Brain microvascular endothelial cell (primary cell): ENCODE results near the gene TXN.

Source experiments
- DNase-seq: peaks from one replicate; pipeline ENCODE4 v3.0.0-alpha.2; 2020
- H3K27ac ChIP-seq: fragments of 250-450 bp; sonication (Bioruptor Pico); 2 replicates; pipeline ENCODE4 v1.5.1; 2020; ENCODE audit warnings: mild to moderate bottlenecking, moderate library complexity
- H3K27me3 ChIP-seq: fragments of 250-450 bp; sonication (Bioruptor Pico); replicated peaks from 2 replicates; pipeline ENCODE4 v1.5.1; 2020; ENCODE audit warnings: mild to moderate bottlenecking
- H3K36me3 ChIP-seq: fragments of 250-450 bp; sonication (Bioruptor Pico); replicated peaks from 2 replicates; pipeline ENCODE4 v1.5.1; 2020; ENCODE audit warnings: mild to moderate bottlenecking
- H3K4me3 ChIP-seq: 2 replicates; pipeline ENCODE4 v1.5.1; 2011; ENCODE audit warnings: low read depth, mild to moderate bottlenecking, control low read depth, low read length, moderate library complexity
- in situ Hi-C: cut with HindIII; loops from 2 replicates; pipeline ENCODE4 v1.10.0; 2017; ENCODE audit warnings: low sequenced_read_pairs, low pct_ligation_motif_present
- TF ChIP-seq, protein P1 (sequence below): IDR thresholded peaks from 2 replicates; pipeline ENCODE4 v1.5.1; 2011; ENCODE audit warnings: low read depth, mild to moderate bottlenecking, moderate library complexity, low read length, control low read depth, inconsistent platforms; ENCODE audit errors: missing control alignments

TXN gene

DNA sequence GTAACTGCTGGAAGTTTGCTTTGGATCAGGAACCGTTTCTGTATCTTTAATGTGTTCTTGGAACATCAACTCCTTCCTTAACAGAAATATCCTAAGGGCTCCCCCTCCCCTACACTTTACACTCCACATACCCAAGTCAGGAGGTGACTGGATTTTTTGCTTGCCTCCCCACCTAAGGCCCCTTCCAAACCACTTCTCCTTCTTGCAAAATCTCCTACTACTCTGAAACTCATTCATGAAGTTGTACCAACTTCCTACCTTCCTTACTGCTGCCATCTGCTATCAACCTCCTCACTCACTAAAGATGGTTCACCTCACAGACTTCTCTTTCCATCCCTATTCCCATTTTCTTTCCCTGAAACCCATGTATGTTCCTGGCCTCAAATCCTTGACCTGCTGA, 16.1 kb downstream of the TXN start:
- in situ Hi-C loops: no loop called here
- Histone ChIP-seq H3K27me3 (no peaks in the 10 kb centered on the region), H3K27ac (no peak overlapping the region), H3K36me3 (peaks cover 20% of the 10 kb centered on the region), H3K4me3 (no peak overlapping the region)
- DNase-seq: no peak
- TF ChIP-seq, protein P1, sequence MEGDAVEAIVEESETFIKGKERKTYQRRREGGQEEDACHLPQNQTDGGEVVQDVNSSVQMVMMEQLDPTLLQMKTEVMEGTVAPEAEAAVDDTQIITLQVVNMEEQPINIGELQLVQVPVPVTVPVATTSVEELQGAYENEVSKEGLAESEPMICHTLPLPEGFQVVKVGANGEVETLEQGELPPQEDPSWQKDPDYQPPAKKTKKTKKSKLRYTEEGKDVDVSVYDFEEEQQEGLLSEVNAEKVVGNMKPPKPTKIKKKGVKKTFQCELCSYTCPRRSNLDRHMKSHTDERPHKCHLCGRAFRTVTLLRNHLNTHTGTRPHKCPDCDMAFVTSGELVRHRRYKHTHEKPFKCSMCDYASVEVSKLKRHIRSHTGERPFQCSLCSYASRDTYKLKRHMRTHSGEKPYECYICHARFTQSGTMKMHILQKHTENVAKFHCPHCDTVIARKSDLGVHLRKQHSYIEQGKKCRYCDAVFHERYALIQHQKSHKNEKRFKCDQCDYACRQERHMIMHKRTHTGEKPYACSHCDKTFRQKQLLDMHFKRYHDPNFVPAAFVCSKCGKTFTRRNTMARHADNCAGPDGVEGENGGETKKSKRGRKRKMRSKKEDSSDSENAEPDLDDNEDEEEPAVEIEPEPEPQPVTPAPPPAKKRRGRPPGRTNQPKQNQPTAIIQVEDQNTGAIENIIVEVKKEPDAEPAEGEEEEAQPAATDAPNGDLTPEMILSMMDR: no peak

DNA sequence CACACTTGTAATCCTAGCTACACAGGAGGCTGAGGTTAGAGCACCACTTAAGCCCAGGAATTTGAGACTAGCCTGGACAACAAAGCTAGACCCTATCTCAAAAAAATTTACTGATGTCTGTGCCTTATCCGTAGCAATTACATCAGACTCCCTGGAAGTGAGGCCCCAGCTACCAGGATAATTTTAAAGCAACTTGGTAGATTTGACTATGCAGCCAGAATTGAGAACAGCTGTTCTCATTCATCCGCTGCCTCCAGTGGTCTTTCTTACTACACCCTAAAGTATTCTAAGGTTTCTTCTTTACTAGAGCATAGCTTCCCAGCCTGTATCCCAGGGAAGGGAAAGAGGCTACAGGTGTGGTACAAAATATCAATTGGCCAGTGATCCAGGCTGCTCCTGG, 28.0 kb downstream of the TXN start:
- no peak overlapping the region for H3K4me3 ChIP-seq
- no peaks in the 10 kb centered on the region for H3K27me3 ChIP-seq
- no peak overlapping the region for H3K27ac ChIP-seq
- H3K36me3 ChIP-seq: no peaks in the 10 kb centered on the region
- in situ Hi-C loops: no loop called here
- TF ChIP-seq, protein P1: no peak
- DNase-seq: no peak

DNA sequence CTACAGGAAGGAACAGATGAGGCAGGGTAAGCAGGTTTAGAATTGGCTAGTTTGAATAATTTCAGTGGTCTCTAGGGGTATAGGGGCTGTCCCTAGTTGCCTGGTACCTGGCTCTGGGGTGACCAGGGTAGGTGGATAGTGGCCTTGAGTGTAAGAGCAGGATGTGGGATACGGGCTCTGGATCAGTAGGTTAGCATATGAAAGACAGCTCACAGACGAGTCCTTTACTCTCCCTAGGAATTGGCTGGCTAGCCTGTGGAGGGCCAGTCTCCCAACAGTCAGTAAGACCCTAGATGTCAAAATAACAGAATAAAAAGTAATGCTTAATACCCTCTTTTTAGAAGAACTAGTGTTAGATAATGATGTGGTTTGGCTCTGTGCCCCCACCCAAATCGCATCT, 31.7 kb downstream of the TXN start:
- no peak for DNase-seq
- Histone ChIP-seq H3K27me3 (no peaks in the 10 kb centered on the region), H3K4me3 (no peak overlapping the region), H3K27ac (no peak overlapping the region), H3K36me3 (no peaks in the 10 kb centered on the region)
- TF ChIP-seq, protein P1: no peak
- in situ Hi-C loops: no loop called here

DNA sequence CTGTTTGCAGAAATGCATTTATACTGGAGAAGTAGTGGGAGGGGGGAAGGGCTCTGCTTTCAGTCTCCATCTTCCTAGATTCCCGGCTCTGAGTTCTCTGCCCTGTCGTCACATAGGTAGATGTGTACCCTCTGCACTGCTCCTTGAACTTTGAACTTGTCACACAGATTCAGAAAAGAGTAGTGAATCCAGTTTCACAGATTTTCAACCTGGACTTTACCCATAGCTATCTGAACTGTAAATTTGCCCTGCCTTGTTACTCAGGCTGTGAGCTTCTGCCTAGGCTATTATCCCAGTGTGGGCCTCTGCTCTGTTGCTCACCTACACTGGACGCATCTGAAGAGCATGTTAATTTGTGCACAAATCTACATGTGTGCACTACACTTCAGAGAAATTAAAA, 35.5 kb downstream of the TXN start:
- Histone ChIP-seq H3K27ac (no peak overlapping the region), H3K27me3 (no peaks in the 10 kb centered on the region), H3K36me3 (no peaks in the 10 kb centered on the region), H3K4me3 (no peak overlapping the region)
- no peak for DNase-seq
- in situ Hi-C loops: no loop called here
- TF ChIP-seq, protein P1: no peak

DNA sequence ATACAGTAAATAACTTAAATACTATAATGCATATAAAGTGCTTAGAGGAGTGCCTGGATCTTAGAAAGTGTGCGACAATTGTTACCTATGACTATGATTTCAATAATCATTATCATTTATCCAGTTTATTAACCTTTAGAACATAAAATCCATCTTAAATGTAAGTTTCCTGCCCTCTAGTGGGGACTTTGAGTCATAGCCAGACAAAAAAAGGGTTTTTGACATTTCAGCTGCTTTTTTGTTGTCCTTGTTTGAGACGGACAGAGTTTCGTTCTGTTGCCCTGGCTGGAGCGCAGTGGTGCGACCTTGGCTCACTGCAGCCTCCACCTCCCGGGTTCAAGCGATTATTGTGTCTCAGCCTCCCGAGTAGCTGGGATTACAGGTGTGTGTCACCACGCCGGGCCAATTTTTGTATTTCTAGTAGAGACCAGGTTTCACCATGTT, 38.6 kb downstream of the TXN start:
- in situ Hi-C loops: no loop called here
- Histone ChIP-seq H3K4me3 (no peak overlapping the region), H3K27ac (no peak overlapping the region), H3K36me3 (no peaks in the 10 kb centered on the region), H3K27me3 (no peaks in the 10 kb centered on the region)
- TF ChIP-seq, protein P1: peak; percentile 70
- DNase-seq: peak; percentile 40

DNA sequence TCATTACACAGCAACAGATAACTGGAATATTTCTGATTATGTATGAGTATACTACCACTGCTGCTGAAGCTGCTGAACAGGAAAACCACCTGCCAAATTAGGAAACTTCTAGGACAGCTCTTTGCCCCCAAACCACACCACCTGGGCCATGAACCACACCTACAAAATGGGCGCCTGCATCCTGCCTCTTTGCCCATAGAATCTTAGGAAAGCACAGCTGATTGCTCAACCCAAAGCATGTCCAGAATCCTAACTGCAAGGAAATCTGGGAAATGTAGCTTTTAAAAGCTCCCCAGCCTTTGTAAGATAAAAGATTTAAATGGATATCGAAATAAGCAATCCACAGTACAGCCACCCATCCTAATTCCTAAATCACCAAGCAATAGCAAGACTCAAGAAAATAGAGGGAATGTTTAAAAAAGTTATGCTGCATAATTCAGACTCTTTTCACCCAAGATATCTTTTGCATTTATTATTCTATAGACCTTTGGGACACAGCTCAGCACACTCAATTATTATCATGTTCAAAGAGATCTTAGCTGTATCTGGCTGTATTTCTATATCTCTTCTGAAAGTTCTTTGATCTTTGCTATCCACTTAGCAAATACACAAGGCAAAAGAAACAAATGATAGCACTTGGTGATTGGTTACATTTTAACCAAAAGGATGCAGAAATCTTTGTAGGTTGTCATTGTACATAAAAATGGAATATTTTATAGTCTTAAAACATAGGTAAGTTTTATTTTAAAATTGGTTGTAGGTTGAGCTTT, 41.5 kb downstream of the TXN start:
- Histone ChIP-seq H3K27ac (no peak overlapping the region), H3K4me3 (no peak overlapping the region), H3K27me3 (no peaks in the 10 kb centered on the region), H3K36me3 (no peaks in the 10 kb centered on the region)
- TF ChIP-seq, protein P1: no peak
- in situ Hi-C loops: no loop called here
- DNase-seq: no peak
